Measurements from ENCODE around the gene B3GALNT1.
A peak's percentile ranks its signal among the peaks of the same experiment; 100 is the strongest.

B3GALNT1 gene, protein sequence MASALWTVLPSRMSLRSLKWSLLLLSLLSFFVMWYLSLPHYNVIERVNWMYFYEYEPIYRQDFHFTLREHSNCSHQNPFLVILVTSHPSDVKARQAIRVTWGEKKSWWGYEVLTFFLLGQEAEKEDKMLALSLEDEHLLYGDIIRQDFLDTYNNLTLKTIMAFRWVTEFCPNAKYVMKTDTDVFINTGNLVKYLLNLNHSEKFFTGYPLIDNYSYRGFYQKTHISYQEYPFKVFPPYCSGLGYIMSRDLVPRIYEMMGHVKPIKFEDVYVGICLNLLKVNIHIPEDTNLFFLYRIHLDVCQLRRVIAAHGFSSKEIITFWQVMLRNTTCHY

GRCh38 chr3:161104561-161105551 is at the start of gene B3GALNT1:
TSS of gene B3GALNT1 (minus strand) at chr3:161105349. CDS start at chr3:161086754, 18,595 bp downstream.
- peak; percentile 58 for DNase-seq
- in situ Hi-C loops (cut with HindIII; ENCODE audit: low pct_ligation_motif_present, low pct_unique_long_range_greater_than_20kb, low sequenced_read_pairs): no loop called here

DNA sequence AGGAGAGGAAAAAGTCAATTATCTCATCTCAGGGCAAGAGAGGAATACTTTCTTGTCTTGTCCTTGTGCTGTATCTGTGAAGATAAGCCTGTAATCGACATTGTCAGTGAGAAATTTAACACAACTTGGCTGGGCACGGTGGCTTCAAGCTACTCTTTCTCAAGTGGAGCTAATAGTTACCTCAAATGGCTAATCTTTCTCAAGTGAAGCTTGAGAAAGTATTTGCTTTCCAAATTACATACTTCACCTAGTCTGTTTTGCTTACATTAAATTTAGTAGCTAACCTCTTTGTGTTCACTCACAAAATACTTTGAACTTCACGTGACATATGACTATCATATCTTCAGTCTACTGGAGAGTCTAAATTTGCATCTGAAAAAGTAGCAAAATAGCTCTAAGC is 48.3 kb upstream of the B3GALNT1 start:
- DNase-seq: no peak
- in situ Hi-C loops (cut with HindIII; ENCODE audit: low pct_ligation_motif_present, low pct_unique_long_range_greater_than_20kb, low sequenced_read_pairs): no loop called here

GRCh38 chr3:161150001-161150525 is 44.9 kb upstream of the B3GALNT1 start:
- in situ Hi-C loops (cut with HindIII; ENCODE audit: low pct_ligation_motif_present, low pct_unique_long_range_greater_than_20kb, low sequenced_read_pairs): no loop called here

DNA sequence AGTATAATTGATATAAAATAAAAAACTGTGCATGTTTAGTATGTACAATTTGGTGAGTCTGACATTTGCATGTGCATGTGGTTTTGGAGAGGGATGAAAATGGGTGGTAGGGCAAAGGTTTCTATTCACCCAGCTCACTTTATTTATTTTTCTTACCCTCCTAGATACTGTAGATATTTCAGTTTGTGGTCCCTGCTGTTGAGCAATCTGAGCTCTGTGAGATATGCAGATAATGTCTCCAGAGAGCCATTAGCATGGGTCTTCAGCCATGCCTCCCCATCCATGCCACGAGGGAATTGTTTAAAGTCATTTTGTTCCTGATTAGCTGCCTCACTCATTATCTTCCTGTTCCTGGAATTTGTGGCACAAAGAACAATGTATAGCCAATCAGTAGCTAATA is 44.4 kb upstream of the B3GALNT1 start:
- no peak for DNase-seq
- in situ Hi-C loops (cut with HindIII; ENCODE audit: low pct_ligation_motif_present, low pct_unique_long_range_greater_than_20kb, low sequenced_read_pairs): no loop called here

More at GRCh38 chr3:161150001-161150525, 44.9 kb upstream of the B3GALNT1 start:
- no peak for DNase-seq

- no peak for DNase-seq
- in situ Hi-C loops (cut with HindIII; ENCODE audit: low pct_ligation_motif_present, low pct_unique_long_range_greater_than_20kb, low sequenced_read_pairs): no loop called here
Observed at GRCh38 chr3:161148832-161149475, 43.8 kb upstream of the B3GALNT1 start.

- in situ Hi-C loops (cut with HindIII; ENCODE audit: low pct_ligation_motif_present, low pct_unique_long_range_greater_than_20kb, low sequenced_read_pairs): no loop called here
Observed at GRCh38 chr3:161142486-161142885, 37.3 kb upstream of the B3GALNT1 start.

DNA sequence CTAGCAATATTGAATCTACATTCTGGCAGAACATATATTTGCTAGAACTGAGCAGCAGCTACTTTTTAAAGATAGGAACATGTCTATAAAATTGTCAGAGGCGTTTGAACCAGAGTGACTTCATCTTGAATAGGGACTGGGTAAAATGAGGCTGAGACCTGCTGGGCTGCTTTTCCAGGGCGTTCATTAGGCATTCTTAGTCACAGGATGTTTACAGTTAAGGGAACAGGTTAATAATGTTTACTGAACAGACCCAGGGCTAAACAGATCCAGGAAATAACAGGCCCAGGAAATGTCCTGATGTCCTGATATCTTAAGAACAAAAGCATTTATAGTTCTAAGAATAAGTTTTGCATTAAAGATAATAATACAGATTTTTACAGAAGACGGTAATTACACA is 34.5 kb upstream of the B3GALNT1 start:
- in situ Hi-C loops (cut with HindIII; ENCODE audit: low pct_ligation_motif_present, low pct_unique_long_range_greater_than_20kb, low sequenced_read_pairs): no loop called here

More at GRCh38 chr3:161142486-161142885, 37.3 kb upstream of the B3GALNT1 start:
- no peak for DNase-seq

DNA sequence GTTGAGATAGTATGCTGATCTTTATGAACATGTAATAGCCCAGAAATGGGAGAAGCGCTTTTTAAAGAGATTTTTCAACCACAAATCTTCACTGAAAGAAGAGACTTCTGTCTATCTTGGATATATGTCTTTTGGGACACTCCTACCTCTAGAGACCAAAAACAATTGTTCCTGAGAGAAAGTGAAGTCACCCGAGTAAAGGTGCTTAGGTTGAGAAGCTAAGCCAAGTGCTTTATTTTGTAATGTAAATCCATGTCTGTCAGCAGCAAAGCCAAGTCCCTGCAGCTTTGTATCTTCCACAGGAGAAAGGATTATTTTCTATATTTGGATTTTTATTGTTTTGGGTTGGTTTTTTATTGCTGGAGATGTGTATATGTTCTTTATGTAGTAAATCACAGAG is 32.1 kb upstream of the B3GALNT1 start:
- in situ Hi-C loops (cut with HindIII; ENCODE audit: low pct_ligation_motif_present, low pct_unique_long_range_greater_than_20kb, low sequenced_read_pairs): no loop called here
- no peak for DNase-seq

More for the DNA sequence above, 34.5 kb upstream of the B3GALNT1 start:
- no peak for DNase-seq

DNA sequence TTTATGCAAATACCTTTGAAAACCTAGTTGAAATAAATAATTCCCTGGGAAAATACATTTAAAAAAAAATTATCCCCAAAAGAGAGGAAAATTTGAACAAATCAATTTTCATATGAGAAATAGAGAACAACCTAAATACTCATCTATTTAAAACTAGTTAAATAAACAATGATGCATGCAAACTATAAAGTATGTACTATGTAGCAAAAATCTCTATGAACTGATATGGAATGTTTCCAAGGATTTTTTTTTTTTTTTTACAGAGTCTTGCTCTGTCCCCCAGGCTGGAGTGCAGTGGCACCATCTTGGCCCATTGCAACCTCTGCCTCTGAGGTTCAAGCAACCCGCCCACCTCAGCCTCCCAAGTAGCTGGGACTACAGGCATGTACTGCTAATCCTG is 27.2 kb upstream of the B3GALNT1 start:
- in situ Hi-C loops (cut with HindIII; ENCODE audit: low pct_ligation_motif_present, low pct_unique_long_range_greater_than_20kb, low sequenced_read_pairs): no loop called here
- DNase-seq: no peak

- no peak for DNase-seq
- in situ Hi-C loops (cut with HindIII; ENCODE audit: low pct_ligation_motif_present, low pct_unique_long_range_greater_than_20kb, low sequenced_read_pairs): no loop called here
Observed at GRCh38 chr3:161126495-161126894, 21.3 kb upstream of the B3GALNT1 start.

DNA sequence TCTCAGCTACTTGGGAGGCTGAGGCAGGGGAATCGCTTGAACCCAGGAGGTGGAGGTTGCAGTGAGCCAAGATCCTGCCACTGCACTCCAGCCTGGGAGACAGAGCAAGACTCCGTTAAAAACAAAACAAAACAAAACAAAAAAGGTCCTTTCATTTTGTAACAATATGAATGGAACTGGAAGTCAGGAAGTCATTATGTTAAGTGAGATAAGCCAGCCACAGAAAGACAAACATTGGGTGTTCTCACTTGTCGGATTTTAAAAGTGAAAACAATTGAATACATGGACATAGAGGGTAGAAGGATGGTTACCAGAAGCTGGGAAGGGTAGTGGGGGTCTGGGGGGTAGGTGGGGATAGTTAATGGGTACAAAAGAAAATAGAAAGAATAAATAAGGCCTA is 12.5 kb upstream of the B3GALNT1 start:
- DNase-seq: no peak

GRCh38 chr3:161108840-161109239 is 3.7 kb upstream of the B3GALNT1 start:
- in situ Hi-C loops (cut with HindIII; ENCODE audit: low pct_ligation_motif_present, low pct_unique_long_range_greater_than_20kb, low sequenced_read_pairs): no loop called here
- no peak for DNase-seq

More for the DNA sequence above, 12.5 kb upstream of the B3GALNT1 start:
- in situ Hi-C loops (cut with HindIII; ENCODE audit: low pct_ligation_motif_present, low pct_unique_long_range_greater_than_20kb, low sequenced_read_pairs): no loop called here

- in situ Hi-C loops (cut with HindIII; ENCODE audit: low pct_ligation_motif_present, low pct_unique_long_range_greater_than_20kb, low sequenced_read_pairs): no loop called here
- DNase-seq: no peak
Observed at GRCh38 chr3:161107311-161107710, 2.2 kb upstream of the B3GALNT1 start.

- DNase-seq: no peak
- in situ Hi-C loops (cut with HindIII; ENCODE audit: low pct_ligation_motif_present, low pct_unique_long_range_greater_than_20kb, low sequenced_read_pairs): no loop called here
Observed at GRCh38 chr3:161103776-161104385, 1.3 kb downstream of the B3GALNT1 start.

DNA sequence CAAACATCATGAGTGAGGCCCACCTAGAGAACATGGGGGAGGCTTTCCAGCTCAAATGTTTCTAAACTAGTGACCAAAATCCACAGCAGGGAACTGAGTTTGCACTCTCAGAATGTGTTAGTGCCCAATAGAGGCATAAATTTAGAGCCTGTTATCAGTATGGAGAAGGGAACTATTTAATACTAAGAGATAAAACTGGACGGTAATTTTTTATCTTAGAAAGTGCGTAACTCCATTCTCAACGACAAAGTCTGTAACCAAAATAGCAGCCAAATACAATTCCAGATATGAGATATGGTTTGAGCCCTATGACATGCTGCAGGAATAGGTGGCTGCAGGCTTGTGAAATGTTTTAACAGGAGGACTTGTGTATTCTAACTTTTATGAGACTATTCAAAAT is 3.5 kb downstream of the B3GALNT1 start:
- in situ Hi-C loops (cut with HindIII; ENCODE audit: low pct_ligation_motif_present, low pct_unique_long_range_greater_than_20kb, low sequenced_read_pairs): no loop called here
- DNase-seq: no peak

DNA sequence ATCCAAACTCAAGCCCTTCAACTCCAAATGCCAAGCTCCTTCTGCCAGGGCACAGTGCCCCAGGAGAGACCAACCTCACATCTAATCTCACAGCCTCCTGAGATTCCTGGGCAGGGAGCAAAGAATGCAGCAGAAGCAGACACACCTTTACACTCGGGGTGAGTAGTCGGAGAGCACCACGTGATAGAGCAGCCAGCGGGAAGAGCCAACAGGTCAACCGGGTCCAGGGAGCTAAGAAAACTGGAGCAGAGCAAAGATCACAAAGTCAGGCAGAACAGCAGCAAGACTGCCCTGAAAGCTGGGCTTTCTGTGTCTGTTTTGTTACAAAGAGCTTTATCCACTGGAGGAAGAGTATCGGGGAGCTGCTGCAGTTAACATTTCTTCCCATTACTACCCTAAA is 4.2 kb downstream of the B3GALNT1 start:
- in situ Hi-C loops (cut with HindIII; ENCODE audit: low pct_ligation_motif_present, low pct_unique_long_range_greater_than_20kb, low sequenced_read_pairs): no loop called here

GRCh38 chr3:161096771-161097367 is 8.3 kb downstream of the B3GALNT1 start:
- peak; percentile 28 for DNase-seq
- in situ Hi-C loops (cut with HindIII; ENCODE audit: low pct_ligation_motif_present, low pct_unique_long_range_greater_than_20kb, low sequenced_read_pairs): no loop called here

More for the DNA sequence above, 4.2 kb downstream of the B3GALNT1 start:
- DNase-seq: no peak

- in situ Hi-C loops (cut with HindIII; ENCODE audit: low pct_ligation_motif_present, low pct_unique_long_range_greater_than_20kb, low sequenced_read_pairs): no loop called here
- no peak for DNase-seq
Observed at GRCh38 chr3:161093895-161094294, 11.3 kb downstream of the B3GALNT1 start.

Data from ACHN (cell line).